ENCODE data around the gene ZNF717.

Gene ZNF717

DNA sequence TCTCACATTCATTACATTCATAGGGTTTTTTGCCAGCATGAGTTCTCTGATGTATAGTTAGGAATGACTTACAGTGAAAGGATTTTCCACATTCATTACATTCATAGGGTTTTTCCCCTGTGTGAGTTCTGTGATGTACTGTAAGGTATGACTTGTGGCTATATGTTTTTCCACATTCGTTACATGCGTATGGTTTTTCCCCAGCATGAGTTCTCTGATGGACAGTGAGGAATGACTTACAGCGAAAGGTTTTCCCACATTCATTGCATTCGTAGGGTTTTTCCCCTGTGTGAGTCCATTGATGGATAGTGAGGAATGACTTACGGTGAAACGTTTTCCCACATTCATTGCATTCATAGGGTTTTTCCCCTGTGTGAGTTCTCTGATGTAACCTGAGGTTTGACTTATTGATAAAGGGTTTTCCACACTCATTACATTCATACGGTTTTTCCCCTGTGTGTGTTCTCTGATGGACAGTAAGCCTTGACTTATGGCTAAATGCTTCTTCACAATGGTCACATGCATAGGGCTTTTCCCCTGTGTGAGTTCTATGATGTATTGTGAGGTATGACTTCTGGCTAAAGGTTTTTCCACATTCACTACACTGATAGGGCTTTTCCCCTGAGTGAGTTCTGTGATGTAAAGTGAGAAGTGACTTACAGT is 47.4 kb downstream of the ZNF717 start:
- DNase-seq (ENCODE audit: low spot score) = no peak
- TF ChIP-seq, protein P1, sequence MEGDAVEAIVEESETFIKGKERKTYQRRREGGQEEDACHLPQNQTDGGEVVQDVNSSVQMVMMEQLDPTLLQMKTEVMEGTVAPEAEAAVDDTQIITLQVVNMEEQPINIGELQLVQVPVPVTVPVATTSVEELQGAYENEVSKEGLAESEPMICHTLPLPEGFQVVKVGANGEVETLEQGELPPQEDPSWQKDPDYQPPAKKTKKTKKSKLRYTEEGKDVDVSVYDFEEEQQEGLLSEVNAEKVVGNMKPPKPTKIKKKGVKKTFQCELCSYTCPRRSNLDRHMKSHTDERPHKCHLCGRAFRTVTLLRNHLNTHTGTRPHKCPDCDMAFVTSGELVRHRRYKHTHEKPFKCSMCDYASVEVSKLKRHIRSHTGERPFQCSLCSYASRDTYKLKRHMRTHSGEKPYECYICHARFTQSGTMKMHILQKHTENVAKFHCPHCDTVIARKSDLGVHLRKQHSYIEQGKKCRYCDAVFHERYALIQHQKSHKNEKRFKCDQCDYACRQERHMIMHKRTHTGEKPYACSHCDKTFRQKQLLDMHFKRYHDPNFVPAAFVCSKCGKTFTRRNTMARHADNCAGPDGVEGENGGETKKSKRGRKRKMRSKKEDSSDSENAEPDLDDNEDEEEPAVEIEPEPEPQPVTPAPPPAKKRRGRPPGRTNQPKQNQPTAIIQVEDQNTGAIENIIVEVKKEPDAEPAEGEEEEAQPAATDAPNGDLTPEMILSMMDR (IDR thresholded peaks at IDR 0.05; ENCODE audit: extremely low read depth, missing control alignments) = no peak

DNA sequence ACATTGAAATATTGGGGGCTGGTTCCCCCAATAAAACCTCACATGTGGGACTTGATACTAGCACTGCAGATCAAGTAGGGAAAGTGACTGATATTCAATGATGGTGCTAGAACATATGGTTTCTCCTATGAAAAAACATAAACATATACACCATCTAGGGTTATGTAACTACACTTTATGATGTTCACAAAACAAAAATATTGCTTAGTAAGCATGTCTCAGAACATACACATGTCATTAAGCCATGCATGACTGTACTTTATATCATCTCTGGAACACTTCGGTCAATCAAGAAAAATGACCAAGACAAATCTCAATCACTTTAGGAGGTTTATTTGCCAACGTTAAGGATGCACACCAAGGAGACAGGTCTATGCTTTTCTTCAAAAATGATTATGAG is 57.4 kb downstream of the ZNF717 start:
- TF ChIP-seq, protein P1 (IDR thresholded peaks at IDR 0.05; ENCODE audit: extremely low read depth, missing control alignments) = no peak
- no peak for DNase-seq (ENCODE audit: low spot score)

GRCh38 chr3:75692061-75692460 is 93.3 kb downstream of the ZNF717 start:
- TF ChIP-seq, protein P1 (IDR thresholded peaks at IDR 0.05; ENCODE audit: extremely low read depth, missing control alignments) = no peak
- DNase-seq (ENCODE audit: low spot score) = no peak

DNA sequence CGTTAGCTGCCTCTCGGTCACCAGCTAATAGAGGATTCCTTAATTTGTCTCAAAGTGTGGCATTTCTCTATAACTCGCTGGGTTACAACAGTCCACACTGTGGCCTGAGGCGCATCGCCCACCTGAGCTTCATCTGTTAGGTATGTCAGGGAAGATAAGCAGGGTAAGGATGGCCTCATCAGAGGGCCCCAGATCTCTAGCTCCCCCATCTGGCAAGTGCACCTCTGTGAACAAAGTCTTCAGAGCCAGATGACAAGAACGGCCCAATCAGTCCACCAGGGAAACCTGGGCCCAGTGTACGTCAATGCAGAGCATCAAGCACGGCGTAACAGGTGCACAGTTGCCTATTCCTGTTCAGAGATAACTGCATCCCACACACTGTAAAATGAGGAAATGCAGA is 98.0 kb downstream of the ZNF717 start:
- no peak for DNase-seq (ENCODE audit: low spot score)

More for the DNA sequence above, 98.0 kb downstream of the ZNF717 start:
- TF ChIP-seq, protein P1 (IDR thresholded peaks at IDR 0.05; ENCODE audit: extremely low read depth, missing control alignments) = no peak

Measured in GM20000 (cell line).